CD4-positive, alpha-beta T cell treated with Interleukin-12 subunit alpha and Interleukin-12 subunit beta, for 1 hour (primary cell): ENCODE results near the gene ITGA7.

Experiments
- DNase-seq: peaks from one replicate; pipeline ENCODE4 v3.0.0-alpha.2; 2020

ITGA7 gene

DNA sequence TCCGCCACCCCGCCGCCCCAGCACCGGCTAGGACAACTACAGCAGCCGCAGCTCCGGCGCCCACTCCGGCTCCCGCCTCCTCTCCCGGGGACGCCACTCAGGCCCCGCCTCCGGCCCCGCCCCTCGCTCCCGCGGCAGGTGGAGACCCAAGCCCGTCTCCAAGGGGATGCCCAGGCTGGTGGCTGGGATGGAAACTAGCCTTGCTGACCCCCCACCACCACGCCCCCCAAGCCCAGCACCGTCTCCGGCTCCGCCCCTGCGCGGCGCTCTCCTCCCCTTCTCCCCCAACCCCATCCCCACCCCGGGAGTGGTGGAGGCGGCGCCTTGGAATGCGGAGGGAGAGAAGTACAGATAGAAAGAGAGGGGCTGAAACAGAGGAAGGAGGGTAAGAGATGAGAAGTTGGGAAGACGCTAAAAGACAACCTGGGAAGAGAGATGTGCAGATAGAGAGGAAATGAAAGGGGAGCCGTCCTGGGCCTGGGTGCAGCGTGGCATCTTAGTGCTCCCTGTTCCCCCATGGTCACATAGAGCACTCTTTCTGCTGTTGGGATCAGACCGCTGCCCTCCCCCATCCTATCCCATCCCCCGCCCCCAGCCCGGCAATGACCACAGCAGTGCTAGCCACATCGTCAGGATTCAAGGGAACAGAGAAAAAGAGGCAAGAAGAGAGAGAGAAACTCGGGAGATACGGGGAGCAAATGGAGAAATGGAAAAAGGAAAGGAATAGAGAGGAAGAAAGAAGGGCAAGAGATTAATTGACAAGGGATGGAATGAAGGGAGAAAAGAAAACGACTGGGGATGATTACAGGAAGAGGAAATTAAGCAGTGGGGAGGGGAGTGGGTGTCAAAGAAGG, at the start of gene ITGA7:
TSS of gene ITGA7 (minus strand) at position 64 of the 854 bp plus-strand sequence. CDS start 222 bp downstream, outside the sequence.
- peak; percentile 65 for DNase-seq

DNA sequence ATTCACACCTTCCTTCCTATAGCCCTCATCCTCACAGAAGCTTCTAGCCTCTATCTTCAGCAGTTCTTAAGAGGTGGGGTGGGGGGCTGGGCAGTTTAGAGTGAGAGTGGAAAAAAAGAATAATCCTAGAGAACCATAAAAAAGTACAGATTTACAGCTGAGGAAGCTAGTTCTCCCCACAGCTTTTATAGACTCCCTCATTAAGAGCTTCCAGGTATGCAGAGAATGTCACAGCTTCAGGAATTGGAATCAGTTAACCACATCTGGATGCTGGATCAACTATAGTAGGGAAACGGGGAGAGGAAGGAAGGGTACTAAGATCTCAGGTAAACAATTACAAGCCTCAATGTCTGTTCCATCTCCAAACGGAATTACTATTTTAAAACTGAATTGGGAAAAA, 47.5 kb upstream of the ITGA7 start:
- no peak for DNase-seq

DNA sequence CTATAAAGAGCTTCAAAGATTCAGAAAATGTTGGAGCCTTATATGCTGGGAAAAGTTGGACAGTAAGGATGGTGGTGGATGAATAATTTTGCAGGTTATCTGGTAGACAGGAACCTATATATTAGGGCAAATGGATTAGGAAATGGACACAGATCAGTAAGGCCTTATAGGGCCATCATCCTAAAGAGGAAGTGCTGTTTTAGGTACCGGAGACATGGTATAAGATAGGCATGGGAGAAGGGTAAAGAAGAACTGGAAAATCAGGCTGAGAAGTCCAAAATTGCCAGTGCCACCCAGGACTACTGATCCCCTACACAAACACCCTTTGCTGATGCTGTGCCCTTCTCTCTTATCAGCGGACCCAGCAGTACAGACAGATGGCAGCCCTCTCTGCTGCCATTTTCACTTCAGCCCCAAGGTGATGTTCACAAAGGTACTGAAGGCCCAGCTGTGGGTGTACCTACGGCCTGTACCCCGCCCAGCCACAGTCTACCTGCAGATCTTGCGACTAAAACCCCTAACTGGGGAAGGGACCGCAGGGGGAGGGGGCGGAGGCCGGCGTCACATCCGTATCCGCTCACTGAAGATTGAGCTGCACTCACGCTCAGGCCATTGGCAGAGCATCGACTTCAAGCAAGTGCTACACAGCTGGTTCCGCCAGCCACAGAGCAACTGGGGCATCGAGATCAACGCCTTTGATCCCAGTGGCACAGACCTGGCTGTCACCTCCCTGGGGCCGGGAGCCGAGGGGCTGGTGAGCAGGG, 40.7 kb upstream of the ITGA7 start:
- no peak for DNase-seq

- no peak for DNase-seq
These were observed 39.2 kb upstream of the ITGA7 start for GRCh38 chr12:55746913-55747231.

GRCh38 chr12:55746174-55746912, 38.6 kb upstream of the ITGA7 start:
- no peak for DNase-seq

- no peak for DNase-seq
These were observed 37.9 kb upstream of the ITGA7 start for GRCh38 chr12:55745361-55746173.

DNA sequence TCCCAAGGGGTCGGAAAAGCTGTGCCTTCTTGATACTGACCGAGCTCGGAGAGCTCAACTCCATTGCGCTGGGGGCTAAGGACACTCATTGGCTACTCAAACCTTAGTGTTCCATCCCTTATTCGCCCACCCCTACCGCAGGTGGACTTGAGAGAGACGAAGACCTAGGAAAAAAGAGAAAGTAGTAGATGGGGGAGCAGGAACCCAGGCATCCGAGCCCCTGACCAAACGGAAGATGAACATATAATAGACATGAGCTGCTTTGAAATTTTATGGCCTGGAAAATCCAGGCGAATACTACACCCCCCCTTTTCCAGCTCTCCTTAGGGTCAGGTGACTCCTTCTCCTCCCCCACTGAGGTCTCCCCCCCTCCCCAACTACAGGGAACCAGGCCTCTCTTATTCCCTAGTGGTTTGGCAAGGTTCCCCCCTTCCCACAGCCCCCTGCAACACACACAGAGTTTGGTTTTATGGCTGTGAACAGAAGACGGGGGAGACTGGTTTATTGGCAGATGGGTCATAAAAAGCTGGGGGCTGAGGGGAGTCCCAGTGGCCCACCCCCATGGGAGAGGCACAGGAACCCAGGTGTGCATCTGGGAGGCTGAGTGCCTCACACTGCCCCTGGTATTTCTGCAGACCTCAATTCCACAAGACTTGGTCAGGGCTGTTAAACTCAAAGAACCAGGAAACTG, 36.8 kb upstream of the ITGA7 start:
- no peak for DNase-seq

- peak; percentile 53 for DNase-seq
These were observed 36.0 kb upstream of the ITGA7 start for GRCh38 chr12:55743406-55744339.

DNA sequence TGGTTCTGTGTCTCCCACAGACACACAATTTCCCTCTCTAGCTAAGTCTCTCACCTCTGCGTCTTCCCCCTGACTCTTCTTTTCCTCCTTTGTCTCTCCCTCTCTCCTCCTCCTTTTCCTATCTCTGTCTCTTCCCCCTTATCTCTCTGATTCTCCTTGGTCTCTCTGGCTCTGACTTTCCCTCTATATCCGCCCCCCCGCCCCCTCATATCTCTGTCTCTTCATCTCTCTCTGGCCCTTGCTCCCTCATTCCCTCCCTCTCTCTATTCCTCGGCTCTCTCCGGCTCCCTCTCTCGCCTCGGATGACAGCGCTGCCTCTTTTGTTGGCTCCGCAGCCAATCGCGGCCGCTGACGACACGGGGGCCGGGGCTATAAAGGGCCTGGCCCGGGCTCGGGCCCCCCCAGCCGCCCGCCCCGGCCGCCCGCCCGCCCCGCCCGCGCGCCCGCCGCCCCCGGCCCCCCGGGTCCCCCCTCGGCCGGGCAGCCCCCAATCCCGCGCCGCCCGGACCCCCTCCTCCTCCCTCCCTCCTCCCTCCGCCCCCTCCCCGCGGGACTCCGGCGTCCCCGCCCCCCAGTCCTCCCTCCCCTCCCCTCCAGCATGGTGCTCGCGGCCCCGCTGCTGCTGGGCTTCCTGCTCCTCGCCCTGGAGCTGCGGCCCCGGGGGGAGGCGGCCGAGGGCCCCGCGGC, 35.2 kb upstream of the ITGA7 start, which contains the start of gene GDF11:
TSS of gene GDF11 (plus strand) at position 404 of the 687 bp plus-strand sequence. CDS start at position 599, 195 bp downstream.
- peak; percentile 82 for DNase-seq

DNA sequence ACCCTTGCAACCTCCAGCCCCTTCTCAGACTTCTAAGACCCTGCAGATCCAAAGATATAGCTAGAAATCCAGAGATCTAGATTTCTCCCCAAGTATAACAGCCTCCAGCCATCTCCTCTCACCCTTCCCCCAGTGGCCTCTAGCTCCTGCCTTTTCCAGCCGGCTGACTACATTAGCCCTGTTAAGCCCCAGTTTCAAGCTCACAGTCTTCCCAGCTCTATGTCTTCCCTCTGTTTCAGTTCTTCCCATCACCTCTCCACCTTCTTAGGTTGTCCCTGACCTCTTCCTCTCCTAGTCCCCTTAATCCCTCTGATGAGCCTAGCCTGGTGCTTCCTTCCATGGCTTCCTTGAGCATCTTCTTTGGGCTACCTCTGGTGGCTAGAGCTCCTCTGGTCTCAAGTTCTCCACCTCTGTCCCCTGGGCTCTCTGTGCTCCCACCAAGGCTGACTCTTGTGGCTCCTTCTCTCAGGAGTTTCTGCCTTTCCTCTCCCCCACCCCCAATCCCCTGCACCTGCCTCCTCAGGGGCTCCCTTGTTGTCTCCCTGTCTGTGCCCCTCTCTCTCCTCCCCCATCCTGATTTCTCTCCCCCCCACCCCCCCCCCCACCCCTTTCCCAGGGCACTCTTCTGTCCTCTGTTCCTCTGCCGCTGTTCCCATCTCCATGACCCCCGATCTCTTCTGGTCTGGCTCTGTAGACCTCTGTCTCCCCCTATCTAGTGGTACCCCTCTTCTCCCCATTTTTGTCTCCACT, 34.4 kb upstream of the ITGA7 start:
- no peak for DNase-seq

DNA sequence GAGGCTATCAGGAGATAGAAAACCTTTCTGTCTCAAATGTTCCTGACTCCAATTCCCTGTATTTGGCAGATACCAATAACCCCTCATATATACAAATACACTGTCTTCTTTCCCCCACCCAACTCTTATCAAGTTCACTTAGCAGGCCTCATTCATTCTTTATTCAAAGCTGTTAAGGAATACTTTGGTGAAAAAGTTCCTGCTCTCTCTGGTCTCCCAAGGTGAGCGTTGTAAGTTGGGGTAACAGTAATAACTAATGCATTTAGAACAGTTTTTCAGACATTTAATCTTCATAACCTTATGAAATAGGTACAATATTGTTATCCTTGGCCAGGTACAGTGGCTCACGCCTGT, 31.3 kb upstream of the ITGA7 start:
- no peak for DNase-seq

- DNase-seq, result peak; percentile 89
These were observed 30.7 kb upstream of the ITGA7 start for GRCh38 chr12:55738123-55739024.

DNA sequence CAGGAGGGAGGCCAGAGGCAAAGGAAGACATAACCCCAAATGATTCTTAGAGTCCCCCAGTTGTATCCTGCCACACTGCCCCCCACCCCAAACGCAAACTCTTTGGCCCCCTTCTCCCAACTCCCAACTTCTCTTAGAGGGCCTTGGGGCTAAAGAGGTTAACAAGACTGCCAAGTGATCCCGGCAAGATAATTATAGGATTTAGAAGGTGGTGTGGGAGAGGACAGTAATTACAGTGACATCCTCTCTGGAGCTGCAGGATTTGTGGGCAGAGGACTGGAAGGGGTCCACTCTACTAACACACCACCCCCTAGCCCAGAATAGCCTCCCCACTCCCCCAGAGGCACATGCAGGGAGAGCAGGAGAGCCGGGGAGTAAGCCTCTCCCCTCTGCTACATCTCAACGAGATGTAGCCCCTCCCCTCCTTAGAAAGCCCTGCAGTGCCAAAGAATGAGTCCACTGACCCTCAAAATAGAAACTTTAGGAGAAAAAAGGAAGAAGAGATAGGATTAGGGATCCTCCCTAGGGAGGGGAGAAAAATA, 29.9 kb upstream of the ITGA7 start:
- DNase-seq, result no peak

GRCh38 chr12:55736780-55737580, 29.3 kb upstream of the ITGA7 start:
- peak; percentile 69 for DNase-seq

DNA sequence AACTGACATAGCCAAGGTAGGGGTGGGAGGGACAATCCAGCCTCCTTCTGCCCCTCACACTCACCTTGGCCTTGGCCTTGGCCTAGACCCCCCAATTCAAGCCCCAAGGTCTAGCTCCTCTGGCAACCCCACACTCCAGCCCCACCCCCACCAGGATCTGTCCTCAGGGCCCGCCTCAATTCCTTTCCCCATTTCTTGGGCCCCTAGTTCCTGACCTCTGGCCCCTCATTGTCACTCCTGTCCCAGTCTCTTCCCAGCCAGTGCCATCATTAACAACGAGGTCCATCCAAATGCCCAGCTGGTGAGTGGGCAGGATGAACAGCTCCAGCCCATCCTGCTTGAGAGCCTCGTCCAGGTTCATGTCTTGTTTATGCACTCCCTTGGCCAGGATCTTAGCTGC, 28.4 kb upstream of the ITGA7 start:
- no peak for DNase-seq

DNA sequence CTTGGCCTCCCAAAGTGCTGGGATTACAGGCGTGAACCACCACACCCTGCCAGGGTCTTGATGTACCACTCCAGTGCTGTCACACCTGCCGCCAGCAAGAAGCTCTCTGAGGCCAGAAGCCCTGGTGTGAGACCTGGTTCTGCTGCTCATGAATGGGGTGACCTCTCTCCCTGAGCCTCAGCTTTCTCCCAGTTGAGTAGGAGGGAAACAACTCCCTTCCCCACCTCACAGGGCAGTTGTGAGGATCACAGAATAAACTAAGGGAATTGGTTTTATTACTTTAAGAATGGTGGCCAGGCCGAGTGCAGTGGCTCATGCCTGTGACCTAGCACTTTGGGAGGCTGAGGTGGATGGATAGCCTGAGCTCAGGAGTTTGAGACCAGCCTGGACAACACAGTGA, 26.9 kb upstream of the ITGA7 start:
- no peak for DNase-seq

- no peak for DNase-seq
These were observed 26.2 kb upstream of the ITGA7 start for GRCh38 chr12:55733858-55734257.
